Panc1 (cell line): ENCODE measurements around the gene LNPEP. TPM values are rescaled to one million over a fixed set of nuclear protein-coding genes. Genes with fewer than 3 reads are reported as not detected.

ENCODE experiments used
- ATAC-seq: fragments of 200-7000 bp; cut with Tn5 transposase; 2 replicates; pipeline ENCODE4 v1.9.1; 2020; ENCODE audit warnings: mild to moderate bottlenecking, moderate library complexity
- BruUV-seq: library from RNA; stranded (reverse); fragments of 400-500 nt; replicated peaks from 2 replicates; lab custom pipeline; 2021; lab: Mats Ljungman, UMichigan
- CTCF ChIA-PET: fragments of 300-600 bp; sonication (Branson Sonifier 250); formaldehyde crosslinking; loops from one replicate; lab custom pipeline; 2022; ENCODE audit warnings: antibody characterized with exemption; lab: Charles Lee
- POLR2A ChIA-PET: fragments of 300-600 bp; sonication (Branson Sonifier 250); formaldehyde crosslinking; loops from one replicate; lab custom pipeline; 2022; ENCODE audit warnings: antibody characterized with exemption; lab: Charles Lee
- DNase-seq: peaks from one replicate; pipeline ENCODE4 v3.0.0-alpha.2; 2010; ENCODE audit warnings: low read depth, low spot score
- H3K27ac ChIP-seq: 2 replicates; pipeline ENCODE4 v1.5.1; 2011; ENCODE audit warnings: mild to moderate bottlenecking, low read length, inconsistent platforms
- H3K27me3 ChIP-seq: fragments of 200-500 bp; sonication (Bioruptor generic); 2 replicates; pipeline ENCODE4 v1.6.0; 2014; ENCODE audit warnings: low read length, inconsistent platforms; ENCODE audit not compliant: control insufficient read depth, insufficient read depth
- H3K36me3 ChIP-seq: fragments of 200-500 bp; sonication (Bioruptor generic); 2 replicates; pipeline ENCODE4 v1.5.1; 2014; ENCODE audit warnings: inconsistent platforms, mild to moderate bottlenecking, low read length, moderate library complexity; ENCODE audit not compliant: control insufficient read depth, insufficient read depth
- H3K4me1 ChIP-seq: 2 replicates; pipeline ENCODE4 v1.5.1; 2011; ENCODE audit warnings: inconsistent platforms, mild to moderate bottlenecking, low read length, moderate library complexity; ENCODE audit not compliant: control insufficient read depth, insufficient read depth
- H3K4me3 ChIP-seq, 2 experiments: 2 replicates each; pipeline ENCODE4 v1.5.1; 2011 to 2012; ENCODE audit warnings: low read depth in 2 of 2, low read length in 2 of 2, mild to moderate bottlenecking in 2 of 2, inconsistent platforms in 1 of 2, moderate library complexity in 1 of 2
- H3K9me3 ChIP-seq: fragments of 200-500 bp; sonication (Bioruptor generic); 2 replicates; pipeline ENCODE4 v1.5.1; 2014; ENCODE audit warnings: low read depth, mild to moderate bottlenecking, inconsistent platforms, low read length, moderate library complexity; ENCODE audit not compliant: control insufficient read depth, insufficient read depth
- POLR2AphosphoS5 ChIP-seq: IDR thresholded peaks from 2 replicates; pipeline ENCODE4 v1.6.1; 2012; ENCODE audit warnings: mild to moderate bottlenecking, low read depth, low read length, moderate library complexity
- SIN3A ChIP-seq: IDR thresholded peaks from 2 replicates; pipeline ENCODE4 v1.6.1; 2012; ENCODE audit warnings: low read depth, mild to moderate bottlenecking, low read length, moderate library complexity, borderline replicate concordance; ENCODE audit not compliant: insufficient read depth
- TCF7L2 ChIP-seq: IDR thresholded peaks from 2 replicates; pipeline ENCODE4 v1.6.1; 2011; ENCODE audit warnings: mild to moderate bottlenecking, low read depth, low read length, inconsistent platforms
- in situ Hi-C: cut with HindIII; loops from 2 replicates; pipeline ENCODE4 v1.10.0; 2016; ENCODE audit warnings: low sequenced_read_pairs, low pct_unique_long_range_greater_than_20kb
- intact Hi-C: fragments of 100-400 bp; cut with micrococcal nuclease; formaldehyde crosslinking; loops from one replicate; pipeline ENCODE4 v1.10.0; 2022; ENCODE audit not compliant: unreplicated experiment
- total RNA-seq: library from RNA; stranded (reverse); gene quantifications from one replicate; pipeline ENCODE4 v1.2.1, GENCODE V29; 2021; ENCODE audit not compliant: unreplicated experiment
- TF ChIP-seq, protein P1 (sequence below): fragments of 450-650 bp; IDR thresholded peaks from 2 replicates; pipeline ENCODE4 v1.5.1; 2017; ENCODE audit warnings: mild to moderate bottlenecking
- TF ChIP-seq, protein P2 (sequence below), 2 experiments: IDR thresholded peaks; 2 replicates each; pipeline ENCODE4 v1.6.1; 2011 to 2012; ENCODE audit warnings: low read depth in 2 of 2, control low read depth in 1 of 2, low read length in 1 of 2, mild to moderate bottlenecking in 1 of 2, moderate library complexity in 1 of 2; ENCODE audit not compliant: insufficient read depth in 1 of 2

Gene LNPEP
- total RNA-seq, 1 experiment from 2014 or later, result 46.6 TPM

DNA sequence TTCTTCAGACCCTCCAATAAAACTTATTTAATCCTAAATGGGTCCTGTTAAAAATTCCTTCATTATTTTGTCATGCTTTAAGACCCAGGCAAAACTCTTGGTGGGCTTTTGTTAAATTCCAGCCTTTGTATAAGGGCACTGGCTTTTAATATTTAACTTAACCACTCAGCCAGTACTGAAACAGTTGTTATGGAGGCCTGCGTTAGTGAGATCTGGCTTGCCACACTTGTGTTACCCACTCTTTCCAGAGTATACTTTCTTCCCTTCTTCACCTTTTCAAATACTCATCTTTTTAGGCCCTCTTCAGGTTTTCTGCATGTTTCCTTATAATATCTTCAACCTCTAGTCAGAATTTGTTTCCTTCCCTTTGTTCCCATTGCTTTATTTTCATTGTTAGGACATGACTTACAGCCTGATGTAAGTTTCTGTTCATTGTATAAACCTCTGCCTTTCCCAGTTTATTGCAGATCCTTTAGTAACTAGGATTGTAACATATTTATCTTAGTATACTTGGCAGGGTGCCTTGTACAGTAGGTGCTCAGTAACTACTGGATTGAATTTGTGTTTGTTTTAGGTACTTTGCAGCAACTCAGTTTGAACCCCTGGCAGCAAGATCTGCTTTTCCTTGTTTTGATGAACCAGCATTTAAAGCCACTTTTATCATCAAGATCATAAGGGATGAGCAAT, 48.8 kb downstream of the LNPEP start:
- no peak for ATAC-seq
- in situ Hi-C loops, result no loop called here
- DNase-seq, result no peak
- no peaks in the 10 kb centered on the region for H3K27me3 ChIP-seq
- no peaks in the 10 kb centered on the region for H3K4me1 ChIP-seq
- no peak overlapping the region for H3K27ac ChIP-seq
- TF ChIP-seq, protein P1, sequence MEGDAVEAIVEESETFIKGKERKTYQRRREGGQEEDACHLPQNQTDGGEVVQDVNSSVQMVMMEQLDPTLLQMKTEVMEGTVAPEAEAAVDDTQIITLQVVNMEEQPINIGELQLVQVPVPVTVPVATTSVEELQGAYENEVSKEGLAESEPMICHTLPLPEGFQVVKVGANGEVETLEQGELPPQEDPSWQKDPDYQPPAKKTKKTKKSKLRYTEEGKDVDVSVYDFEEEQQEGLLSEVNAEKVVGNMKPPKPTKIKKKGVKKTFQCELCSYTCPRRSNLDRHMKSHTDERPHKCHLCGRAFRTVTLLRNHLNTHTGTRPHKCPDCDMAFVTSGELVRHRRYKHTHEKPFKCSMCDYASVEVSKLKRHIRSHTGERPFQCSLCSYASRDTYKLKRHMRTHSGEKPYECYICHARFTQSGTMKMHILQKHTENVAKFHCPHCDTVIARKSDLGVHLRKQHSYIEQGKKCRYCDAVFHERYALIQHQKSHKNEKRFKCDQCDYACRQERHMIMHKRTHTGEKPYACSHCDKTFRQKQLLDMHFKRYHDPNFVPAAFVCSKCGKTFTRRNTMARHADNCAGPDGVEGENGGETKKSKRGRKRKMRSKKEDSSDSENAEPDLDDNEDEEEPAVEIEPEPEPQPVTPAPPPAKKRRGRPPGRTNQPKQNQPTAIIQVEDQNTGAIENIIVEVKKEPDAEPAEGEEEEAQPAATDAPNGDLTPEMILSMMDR, result no peak
- TF ChIP-seq, protein P2, sequence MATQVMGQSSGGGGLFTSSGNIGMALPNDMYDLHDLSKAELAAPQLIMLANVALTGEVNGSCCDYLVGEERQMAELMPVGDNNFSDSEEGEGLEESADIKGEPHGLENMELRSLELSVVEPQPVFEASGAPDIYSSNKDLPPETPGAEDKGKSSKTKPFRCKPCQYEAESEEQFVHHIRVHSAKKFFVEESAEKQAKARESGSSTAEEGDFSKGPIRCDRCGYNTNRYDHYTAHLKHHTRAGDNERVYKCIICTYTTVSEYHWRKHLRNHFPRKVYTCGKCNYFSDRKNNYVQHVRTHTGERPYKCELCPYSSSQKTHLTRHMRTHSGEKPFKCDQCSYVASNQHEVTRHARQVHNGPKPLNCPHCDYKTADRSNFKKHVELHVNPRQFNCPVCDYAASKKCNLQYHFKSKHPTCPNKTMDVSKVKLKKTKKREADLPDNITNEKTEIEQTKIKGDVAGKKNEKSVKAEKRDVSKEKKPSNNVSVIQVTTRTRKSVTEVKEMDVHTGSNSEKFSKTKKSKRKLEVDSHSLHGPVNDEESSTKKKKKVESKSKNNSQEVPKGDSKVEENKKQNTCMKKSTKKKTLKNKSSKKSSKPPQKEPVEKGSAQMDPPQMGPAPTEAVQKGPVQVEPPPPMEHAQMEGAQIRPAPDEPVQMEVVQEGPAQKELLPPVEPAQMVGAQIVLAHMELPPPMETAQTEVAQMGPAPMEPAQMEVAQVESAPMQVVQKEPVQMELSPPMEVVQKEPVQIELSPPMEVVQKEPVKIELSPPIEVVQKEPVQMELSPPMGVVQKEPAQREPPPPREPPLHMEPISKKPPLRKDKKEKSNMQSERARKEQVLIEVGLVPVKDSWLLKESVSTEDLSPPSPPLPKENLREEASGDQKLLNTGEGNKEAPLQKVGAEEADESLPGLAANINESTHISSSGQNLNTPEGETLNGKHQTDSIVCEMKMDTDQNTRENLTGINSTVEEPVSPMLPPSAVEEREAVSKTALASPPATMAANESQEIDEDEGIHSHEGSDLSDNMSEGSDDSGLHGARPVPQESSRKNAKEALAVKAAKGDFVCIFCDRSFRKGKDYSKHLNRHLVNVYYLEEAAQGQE (IDR thresholded peaks at IDR 0.05; ENCODE audit: insufficient read depth in 1 of 2, low read depth in 2 of 2, low read length in 1 of 2), result no peak
- no peak for TF ChIP-seq SIN3A
- TF ChIP-seq POLR2AphosphoS5, result no peak
- no peak for TF ChIP-seq TCF7L2
- ChIA-PET CTCF (no interaction called here), POLR2A (no interaction called here)
- H3K4me3 ChIP-seq, result no peak overlapping the region
- H3K9me3 ChIP-seq, result no peaks in the 10 kb centered on the region
- H3K36me3 ChIP-seq, result peaks cover 5% of the 10 kb centered on the region; the same call in 1 of the 2 replicates
- intact Hi-C loops, result no loop called here
- no TSS peak for BruUV-seq

DNA sequence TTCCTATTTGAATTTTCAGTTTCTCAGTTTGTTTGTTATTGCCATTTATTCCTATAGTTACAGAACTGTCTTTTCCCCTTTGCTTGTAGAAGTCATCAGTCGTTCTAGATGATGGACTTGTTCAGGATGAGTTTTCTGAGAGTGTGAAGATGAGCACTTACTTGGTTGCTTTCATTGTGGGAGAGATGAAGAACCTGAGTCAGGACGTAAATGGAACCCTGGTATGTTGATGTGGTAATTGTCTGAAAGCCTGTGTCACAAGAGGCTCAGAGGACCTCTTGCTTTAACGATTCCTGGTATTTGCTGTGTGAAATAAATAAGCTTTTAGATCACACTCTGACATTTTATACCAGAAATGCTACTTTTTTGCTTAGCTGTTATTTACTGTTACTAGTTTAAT, 50.6 kb downstream of the LNPEP start:
- no peak for DNase-seq
- ATAC-seq, result no peak
- POLR2A ChIA-PET, result no interaction called here
- no peak for TF ChIP-seq TCF7L2
- TF ChIP-seq, protein P2 (IDR thresholded peaks at IDR 0.05; ENCODE audit: insufficient read depth in 1 of 2, low read depth in 2 of 2, low read length in 1 of 2), result no peak
- Histone ChIP-seq H3K9me3 (no peaks in the 10 kb centered on the region), H3K27me3 (no peaks in the 10 kb centered on the region), H3K27ac (no peak overlapping the region), H3K36me3 (peaks cover 7% of the 10 kb centered on the region; the same call in 1 of the 2 replicates), H3K4me3 (no peak overlapping the region), H3K4me1 (no peaks in the 10 kb centered on the region)
- CTCF ChIA-PET, result no interaction called here
- in situ Hi-C loops, result no loop called here
- BruUV-seq, result no TSS peak
- intact Hi-C loops, result no loop called here
